ENCODE measurements around the gene ADPRH. TPM values are rescaled to one million over a fixed set of nuclear protein-coding genes. Genes with fewer than 3 reads are reported as not detected.

The ADPRH gene
- total RNA-seq, 2 donors from 2014 or later, result 7.5 to 9.7 TPM

DNA sequence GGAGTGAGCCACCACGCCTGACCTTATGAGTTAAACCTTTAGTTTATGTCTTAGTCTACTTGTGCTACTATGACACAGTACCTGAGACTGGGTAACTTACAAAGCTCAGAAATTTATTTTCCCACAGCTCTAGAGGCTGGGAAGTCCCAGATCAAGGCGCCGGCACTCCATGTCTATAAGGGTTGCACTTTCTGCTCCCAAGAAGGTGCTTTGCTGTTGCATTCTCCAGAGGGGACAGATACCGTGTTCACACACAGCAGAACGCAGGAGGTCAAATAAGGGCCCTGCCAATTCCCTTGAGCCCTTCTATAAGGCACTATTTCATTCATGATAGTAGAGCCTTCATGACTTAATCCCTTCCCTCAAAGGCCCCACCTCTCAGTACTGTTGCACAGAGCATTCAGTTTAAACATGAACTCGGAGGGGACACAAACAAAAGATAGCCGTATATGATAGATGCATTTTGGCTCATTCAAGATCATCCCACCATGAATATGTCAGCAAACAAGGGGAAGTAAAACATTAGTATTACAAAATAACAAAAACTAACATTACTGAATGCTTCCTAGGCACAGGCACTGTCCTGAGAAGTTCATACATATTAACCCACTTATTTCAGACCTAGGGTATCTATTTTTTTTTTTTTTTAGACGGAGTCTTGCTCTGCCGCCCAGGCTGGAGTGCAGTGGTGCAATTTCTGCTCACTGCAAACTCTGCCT, 44.9 kb downstream of the ADPRH start:
- H3K9me3 ChIP-seq, result no peaks in the 10 kb centered on the region
- TF ChIP-seq, protein P1, sequence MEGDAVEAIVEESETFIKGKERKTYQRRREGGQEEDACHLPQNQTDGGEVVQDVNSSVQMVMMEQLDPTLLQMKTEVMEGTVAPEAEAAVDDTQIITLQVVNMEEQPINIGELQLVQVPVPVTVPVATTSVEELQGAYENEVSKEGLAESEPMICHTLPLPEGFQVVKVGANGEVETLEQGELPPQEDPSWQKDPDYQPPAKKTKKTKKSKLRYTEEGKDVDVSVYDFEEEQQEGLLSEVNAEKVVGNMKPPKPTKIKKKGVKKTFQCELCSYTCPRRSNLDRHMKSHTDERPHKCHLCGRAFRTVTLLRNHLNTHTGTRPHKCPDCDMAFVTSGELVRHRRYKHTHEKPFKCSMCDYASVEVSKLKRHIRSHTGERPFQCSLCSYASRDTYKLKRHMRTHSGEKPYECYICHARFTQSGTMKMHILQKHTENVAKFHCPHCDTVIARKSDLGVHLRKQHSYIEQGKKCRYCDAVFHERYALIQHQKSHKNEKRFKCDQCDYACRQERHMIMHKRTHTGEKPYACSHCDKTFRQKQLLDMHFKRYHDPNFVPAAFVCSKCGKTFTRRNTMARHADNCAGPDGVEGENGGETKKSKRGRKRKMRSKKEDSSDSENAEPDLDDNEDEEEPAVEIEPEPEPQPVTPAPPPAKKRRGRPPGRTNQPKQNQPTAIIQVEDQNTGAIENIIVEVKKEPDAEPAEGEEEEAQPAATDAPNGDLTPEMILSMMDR (IDR thresholded peaks at IDR 0.05), result no peak
- H3K4me1 ChIP-seq, result peaks cover 0 to 39% of the 10 kb centered on the region in 2 donors
- H3K27me3 ChIP-seq, result no peaks in the 10 kb centered on the region
- no peak overlapping the region for H3K27ac ChIP-seq
- no peak overlapping the region for H3K4me3 ChIP-seq
- no peak for DNase-seq (ENCODE audit: low spot score)
- H3K36me3 ChIP-seq, result no peaks in the 10 kb centered on the region

DNA sequence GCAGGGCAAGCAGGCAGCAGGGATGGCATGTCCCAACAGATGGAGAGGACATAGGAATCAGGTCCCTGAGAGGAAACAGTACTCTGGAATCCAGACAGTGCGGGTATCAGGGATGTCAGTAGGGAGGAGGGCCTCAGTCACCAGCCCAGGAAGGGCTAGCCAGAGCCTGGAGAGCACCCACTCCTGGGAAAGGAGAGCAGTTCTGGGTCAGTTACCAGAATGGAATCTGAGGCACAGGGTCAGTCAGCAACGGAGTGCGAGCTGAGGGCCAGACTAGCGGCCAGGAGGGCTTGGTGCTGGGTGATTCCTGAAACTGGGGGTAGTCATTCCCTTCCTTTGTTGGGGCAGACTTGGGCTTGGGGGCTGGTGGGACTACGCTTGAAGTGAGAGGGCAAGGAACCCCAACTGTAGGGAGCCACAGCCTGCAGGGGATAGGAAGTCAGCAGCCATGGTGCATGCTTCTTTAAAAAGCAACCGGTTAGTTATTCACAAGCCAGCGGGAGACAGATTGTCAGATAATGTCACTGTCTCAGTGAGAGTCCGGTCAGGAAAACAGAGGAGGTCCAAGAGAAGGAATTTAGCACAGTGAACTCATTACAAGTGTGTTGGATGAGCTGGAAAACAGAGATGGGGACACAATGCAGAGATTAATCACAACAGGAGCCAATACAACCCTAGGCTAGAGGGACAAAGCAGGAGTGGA, 46.3 kb downstream of the ADPRH start:
- Histone ChIP-seq H3K27me3 (no peaks in the 10 kb centered on the region), H3K4me3 (no peak overlapping the region), H3K27ac (peak overlapping the region in 1 of 2 donors; percentile 16), H3K4me1 (peaks cover 0 to 48% of the 10 kb centered on the region in 2 donors), H3K36me3 (no peaks in the 10 kb centered on the region), H3K9me3 (no peaks in the 10 kb centered on the region)
- TF ChIP-seq, protein P1 (IDR thresholded peaks at IDR 0.05), result no peak
- no peak for DNase-seq (ENCODE audit: low spot score)

DNA sequence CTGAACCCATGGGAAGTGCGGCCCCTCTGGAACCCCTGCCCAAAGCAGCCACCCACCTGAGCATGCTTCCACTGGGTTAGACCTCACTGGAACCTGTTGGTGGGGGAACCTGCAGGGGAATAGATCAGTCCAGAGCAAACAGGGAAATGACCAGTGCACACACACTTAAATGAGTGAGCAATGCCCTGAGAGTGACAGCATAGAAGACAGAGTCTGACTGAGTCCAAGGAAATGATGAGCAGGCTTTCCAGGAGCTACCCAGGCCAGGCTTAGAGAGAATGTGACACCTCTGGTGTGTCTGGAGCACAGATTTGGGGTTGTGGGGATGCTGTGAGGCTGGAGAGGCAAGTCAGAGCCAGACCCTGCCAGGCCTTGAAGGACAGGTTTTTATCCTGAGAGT, 46.9 kb downstream of the ADPRH start:
- DNase-seq (ENCODE audit: low spot score), result no peak
- Histone ChIP-seq H3K9me3 (no peaks in the 10 kb centered on the region), H3K27ac (peak overlapping the region in 1 of 2 donors; percentile 16), H3K4me3 (no peak overlapping the region), H3K27me3 (no peaks in the 10 kb centered on the region), H3K4me1 (peaks cover 0 to 50% of the 10 kb centered on the region in 2 donors), H3K36me3 (no peaks in the 10 kb centered on the region)
- TF ChIP-seq, protein P1 (IDR thresholded peaks at IDR 0.05), result no peak

DNA sequence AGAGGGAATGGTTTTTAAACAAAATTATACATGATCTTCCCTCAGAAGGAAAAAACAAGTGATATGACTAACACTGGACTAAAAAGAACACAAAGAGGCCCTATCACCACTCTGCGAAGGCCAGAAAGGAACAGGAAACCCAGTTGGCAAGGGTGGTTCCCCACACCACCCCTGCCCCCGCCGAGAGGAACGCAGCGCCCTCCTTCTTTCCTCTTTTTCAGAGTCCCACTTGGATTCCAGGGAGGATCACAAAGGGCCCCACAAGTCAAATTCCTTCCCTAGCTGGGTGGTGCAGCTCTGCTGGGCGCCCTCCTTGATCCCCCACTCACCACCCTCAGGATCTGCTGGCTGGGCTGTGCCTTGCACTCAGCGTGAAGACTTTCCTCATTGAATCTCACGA, 48.2 kb downstream of the ADPRH start:
- Histone ChIP-seq H3K36me3 (no peaks in the 10 kb centered on the region), H3K4me1 (peaks cover 0 to 55% of the 10 kb centered on the region in 2 donors), H3K9me3 (no peaks in the 10 kb centered on the region), H3K4me3 (no peak overlapping the region), H3K27ac (peak overlapping the region; percentile 42 to 63), H3K27me3 (no peaks in the 10 kb centered on the region)
- DNase-seq (ENCODE audit: low spot score), result no peak
- TF ChIP-seq, protein P1 (IDR thresholded peaks at IDR 0.05), result no peak

DNA sequence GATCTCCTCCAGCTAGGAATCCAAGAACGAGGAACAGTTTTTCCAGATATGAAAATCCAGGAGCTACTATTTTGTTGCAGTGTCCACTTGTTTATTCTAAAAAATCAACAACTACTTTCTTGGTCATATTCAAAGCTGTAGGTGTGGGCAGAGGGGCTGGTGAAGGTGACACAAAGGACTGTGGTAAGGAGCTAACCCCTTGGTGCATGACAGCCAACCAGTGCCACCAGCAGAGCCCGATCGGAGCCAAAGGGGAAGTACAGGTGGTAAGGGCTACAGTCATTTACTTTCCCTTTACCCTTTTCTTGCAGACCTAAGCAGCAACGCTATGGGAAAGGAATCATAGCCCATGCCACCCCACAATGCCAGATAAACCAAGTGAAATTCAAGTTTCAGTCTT, 49.1 kb downstream of the ADPRH start:
- TF ChIP-seq, protein P1 (IDR thresholded peaks at IDR 0.05), result no peak
- H3K4me3 ChIP-seq, result no peak overlapping the region
- peaks cover 0 to 57% of the 10 kb centered on the region in 2 donors for H3K4me1 ChIP-seq
- no peaks in the 10 kb centered on the region for H3K27me3 ChIP-seq
- no peaks in the 10 kb centered on the region for H3K36me3 ChIP-seq
- no peaks in the 10 kb centered on the region for H3K9me3 ChIP-seq
- DNase-seq (ENCODE audit: low spot score), result no peak
- H3K27ac ChIP-seq, result peak overlapping the region in 1 of 2 donors; percentile 63

Measured in right atrium auricular region (tissue), 2 donors.